DMS79 (cell line): ENCODE results near the gene PPIH.
"Not testable (repeated sequence)": the region's sequence is repeated elsewhere in the genome, so short reads cannot be mapped to it uniquely, and the experiment has no call there.

Source experiments
- DNase-seq: peaks from one replicate; lab custom pipeline; 2025; lab: John Stamatoyannopoulos, UW

The PPIH gene

DNA sequence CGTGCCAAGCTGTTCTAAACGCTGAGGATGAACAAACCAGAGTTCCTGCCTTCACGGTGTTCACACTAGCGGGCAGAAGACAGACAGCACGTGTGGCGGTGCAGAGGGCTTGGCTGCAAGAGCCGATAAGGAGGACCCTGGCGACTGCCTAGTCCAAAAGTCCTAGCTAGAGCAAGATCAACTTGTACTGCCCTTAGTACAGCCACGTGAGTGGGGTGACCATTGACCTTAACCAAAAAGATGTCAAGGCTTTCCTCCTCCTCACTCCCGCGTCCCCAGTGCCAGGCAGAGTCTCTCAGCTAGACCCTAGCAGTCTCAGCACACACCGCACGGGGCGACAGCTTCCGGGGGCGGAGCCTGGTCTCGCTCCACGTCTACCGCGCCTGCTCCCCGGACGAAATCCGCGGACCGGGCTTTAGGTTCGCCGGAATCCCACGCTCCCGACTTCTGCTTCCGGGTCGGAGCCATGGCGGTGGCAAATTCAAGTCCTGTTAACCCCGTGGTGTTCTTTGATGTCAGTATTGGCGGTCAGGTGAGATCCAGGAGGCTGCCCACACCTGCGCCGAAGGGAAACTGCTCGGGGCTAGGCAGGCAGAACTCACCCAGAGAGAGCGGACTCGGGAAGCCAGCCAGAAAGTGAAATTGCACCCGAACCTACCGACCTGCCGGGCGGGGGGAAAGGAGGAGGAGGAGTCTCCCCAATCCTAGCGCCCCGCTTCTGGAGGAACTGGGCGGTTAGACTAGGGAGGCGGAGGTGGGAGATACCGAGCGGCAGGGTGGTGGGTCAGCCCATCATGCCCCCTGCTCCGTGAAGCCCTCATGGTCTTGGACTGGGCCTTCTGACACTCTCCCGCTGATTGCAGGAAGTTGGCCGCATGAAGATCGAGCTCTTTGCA, at the start of gene PPIH:
Gene PPIH (plus strand): TSS at position 443 of the 896 bp plus-strand sequence. CDS start 24 bp downstream, at position 467.
- peak; percentile 94 for DNase-seq

DNA sequence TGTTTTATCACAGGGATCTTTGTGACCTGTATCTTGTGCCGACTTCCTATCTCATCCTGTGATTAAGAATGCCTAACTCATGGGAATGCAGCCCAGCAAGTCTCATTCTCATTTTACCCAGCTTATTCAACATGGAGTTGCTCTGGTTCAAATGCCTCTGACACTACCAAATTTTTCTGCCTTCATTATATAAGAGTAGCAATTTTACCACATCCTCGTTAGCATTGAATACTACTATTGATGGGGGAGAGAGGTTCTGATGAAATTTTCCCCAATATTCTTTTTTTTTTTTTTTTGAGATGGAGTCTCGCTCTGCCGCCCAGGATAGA, 44.5 kb upstream of the PPIH start:
- no peak for DNase-seq

DNA sequence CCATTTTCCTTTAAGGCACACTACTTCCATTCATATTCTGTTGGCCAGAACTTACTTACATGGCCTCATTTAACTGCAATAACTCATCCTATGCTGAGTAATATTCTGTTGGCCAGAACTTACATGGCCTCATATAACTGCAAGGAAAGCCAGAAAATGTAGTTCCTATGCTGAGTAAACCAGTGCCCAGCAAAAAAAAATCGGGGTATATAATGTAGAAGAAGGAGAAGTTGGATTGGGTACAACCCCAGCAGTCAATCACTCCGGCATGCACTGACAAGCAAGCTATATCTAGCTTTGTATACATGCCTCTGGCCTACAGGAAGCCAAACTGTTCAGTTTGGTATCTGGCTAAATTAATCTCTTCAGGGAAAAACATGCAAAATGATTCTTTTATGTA, 39.4 kb upstream of the PPIH start:
- DNase-seq, result no peak

DNA sequence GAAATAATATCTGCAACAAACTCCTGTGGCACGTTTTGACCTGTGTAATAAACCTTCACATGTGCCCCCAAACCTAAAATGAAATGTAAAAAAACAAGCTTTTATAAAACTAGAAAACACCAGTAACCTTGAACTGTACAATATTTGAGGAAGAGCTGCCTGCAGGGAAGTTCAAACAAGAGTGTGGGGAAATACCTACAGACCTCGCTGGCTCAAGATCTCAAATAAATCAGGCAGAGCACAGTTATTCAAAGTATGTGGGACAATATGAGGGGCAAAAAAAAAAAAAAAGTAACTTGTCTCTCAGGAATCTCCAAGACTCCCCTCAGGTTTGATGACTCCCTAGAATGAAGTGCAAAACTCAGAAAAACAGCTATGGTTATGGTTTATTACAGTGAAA, 37.9 kb upstream of the PPIH start:
- DNase-seq, result no peak

DNA sequence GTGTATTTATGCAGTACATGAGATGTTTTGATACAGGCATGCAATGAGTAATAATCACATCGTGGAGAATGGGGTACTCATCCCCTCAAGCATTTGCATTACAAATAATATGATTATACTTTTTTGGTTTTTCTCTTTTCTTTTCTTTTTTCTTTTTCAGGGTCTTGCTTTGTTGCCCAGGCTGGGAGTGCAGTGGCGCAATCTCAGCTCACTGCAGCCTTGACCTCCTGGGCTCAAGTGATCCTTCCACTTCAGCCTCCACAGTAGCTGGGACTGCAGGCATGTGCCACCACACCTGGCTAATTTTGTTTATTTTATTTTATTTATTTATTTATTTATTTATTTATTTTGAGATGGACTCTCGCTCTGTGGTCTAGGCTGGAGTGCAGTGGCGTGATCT, 37.0 kb upstream of the PPIH start:
- DNase-seq, result not testable (repeated sequence)

DNA sequence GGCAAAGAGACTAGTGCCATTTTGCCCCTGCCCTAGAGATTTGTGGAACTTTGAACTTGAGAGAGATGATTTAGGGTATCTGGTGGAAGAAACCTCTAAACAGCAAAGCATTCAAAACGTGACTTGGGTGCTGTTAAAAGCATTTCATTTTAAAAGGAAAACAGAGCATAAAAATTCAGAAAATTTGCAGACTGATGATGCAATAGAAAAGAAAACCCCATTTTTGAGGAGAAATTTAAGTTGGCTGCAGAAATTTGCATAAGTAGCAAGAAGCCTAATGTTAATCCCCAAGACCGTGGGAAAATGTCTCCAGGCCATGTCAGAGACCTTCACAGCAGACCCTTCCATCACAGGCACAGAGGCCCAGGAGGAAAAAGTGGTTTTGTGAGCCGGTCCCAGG, 31.0 kb upstream of the PPIH start:
- DNase-seq, result not testable (repeated sequence)

DNA sequence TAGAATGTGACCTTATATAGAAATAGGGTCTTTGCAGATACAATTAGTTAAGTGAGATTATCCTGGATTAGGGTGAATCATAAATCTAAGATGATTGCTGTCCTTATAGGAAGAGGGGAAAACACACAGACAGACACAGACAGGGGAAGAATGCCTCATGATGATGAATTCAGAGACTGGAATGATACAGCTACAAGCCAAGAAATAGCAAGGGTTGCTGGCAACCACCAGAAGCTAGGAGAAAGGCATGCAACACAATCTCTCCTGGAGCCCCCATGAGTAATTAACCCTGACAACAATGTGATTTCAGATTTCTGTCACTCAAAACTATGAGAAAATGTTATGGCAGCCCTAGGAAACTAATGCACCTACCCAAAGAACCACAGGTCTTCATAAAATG, 19.1 kb upstream of the PPIH start:
- DNase-seq, result no peak

DNA sequence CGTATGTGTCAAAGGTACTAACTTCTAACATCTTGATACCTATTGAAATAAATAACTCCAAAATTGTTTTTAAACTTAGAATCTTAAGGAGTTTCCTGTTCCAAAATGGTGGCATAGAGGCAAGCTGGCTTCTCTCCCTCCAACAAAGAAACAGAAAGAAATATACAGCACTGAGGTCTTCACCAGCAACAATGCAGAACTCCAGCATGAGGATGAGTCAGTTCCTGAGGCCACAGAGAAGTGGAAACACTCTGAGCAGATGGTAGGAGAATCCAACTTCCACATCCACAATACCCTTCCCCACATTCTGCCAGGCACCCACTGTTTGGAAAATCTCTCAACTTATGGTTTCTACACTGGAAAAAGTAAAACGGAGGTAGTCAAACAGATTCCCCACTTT, 12.2 kb upstream of the PPIH start:
- DNase-seq, result no peak

DNA sequence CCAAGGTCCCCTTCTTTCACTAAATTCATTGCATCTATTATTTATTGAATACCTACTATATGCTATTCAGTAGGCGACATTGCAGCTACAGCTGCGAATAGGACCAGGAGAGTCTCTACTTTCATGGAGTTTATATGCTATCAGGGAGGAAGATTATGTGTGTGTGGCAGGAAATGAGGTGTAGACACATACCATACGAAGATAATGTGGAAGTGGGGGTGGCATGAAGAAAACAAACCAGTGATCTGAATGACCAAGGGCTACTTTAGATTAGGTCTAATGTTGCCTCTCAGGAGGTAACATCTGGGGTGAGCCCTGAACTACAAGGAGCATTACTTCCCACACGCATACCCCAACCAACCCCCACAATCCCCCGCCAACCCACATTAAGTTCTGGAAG, 1.0 kb upstream of the PPIH start:
- no peak for DNase-seq

DNA sequence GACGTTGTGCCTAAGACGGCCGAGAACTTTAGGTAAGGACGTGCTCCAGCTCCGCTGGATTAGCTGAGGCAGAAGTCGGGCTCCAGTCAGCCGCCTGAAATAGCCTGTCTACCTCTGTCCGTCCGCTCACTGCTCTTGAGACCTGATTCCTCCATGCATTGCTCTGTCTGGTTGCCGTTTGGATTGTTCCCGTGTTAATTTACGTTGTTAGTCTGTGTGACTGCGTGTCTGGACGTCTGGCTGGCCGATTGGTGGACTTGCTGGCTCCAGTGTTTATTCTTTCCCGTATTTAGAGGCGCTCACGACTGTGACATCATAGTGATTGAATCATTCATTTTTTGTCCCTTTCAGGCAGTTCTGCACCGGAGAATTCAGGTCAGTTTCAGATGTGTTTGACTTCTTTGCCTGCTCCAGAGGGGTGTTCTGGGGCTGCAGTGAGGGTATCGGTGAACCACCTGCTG, 684 bp downstream of the PPIH start:
- peak; percentile 40 for DNase-seq

DNA sequence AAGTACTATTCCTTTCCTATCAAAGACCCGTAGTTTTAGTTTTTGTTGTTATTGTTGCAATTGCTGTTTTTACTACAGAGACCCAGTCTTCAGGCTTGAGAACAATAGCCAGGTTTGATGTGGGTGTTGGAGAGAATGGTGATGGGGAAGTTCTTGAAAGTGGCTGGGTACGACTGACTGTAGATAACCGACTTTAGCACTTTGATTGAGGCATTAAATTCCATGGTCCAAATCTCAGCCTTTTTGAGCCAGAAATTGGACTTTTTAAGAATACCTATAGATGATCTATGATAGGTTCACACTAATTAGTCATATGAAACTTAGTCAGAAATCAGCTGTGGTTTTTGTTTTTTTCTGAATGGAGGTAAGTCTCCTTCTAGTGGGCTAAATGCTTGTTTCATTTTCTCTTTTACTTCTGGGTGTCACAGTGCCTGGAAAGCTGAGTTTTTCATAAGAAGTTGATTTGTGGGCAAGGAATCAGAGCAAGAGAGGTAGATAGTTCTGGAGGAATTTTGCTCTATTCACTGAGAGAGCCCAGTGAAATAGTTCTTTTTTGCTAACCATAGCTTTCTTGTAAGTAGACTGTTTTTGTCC, 2.8 kb downstream of the PPIH start:
- no peak for DNase-seq

DNA sequence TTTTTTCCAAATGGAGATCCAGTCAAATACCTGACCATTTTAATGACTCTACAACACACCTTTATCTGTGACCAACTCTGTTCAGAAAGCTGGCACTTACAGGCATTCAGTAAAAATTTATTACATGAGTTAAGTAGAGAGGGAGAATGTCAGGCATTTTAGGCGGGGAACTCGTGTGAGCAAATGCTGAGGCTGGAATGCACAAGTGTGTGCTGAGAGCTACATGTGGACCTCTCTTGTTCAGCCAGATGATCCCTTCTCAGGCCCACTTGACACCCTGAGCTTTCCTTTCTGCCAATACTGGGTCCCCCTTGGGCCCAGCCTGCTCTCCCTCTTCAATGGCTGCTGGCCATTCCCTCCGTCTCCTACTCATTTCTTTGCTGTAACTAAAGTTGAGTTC, 11.7 kb downstream of the PPIH start:
- DNase-seq, result no peak

DNA sequence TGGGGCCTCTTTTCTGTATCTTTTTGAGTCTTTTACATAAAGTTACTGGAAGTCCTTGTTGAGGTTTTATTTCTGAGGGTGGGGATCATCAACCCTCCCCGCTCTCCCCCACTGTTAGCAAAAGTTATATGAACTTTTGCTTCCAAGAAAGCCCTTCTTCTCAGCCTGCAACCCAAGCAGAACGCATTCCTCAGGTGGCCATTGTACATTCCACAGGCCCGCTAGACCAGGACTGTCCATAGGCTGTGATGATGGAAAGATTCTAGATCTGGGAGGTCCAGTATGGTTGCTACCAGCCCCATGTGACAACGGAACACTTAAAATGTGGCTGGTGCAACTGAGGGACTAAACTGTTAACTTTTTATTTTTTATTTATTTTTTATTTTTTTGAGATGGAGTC, 12.2 kb downstream of the PPIH start:
- no peak for DNase-seq

DNA sequence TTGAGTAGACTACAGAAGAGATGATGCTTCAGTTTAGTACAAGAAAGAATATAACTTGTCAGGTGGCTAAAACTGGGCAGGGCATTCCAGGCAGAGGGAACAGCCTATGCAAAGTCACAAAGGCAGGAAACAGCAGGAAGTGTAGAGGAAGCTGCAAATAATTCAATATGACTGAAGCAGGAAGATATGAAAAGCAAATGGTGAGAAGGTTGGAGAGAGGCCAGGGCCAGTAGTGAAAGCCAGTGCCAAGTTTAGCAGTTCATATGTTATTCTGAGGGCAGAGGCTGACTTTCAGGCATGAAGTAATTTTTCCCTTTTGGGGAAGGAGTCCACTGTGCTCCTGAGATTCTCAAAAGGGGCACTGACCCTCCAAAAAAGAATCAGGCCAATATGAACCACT, 16.0 kb downstream of the PPIH start:
- DNase-seq, result no peak

DNA sequence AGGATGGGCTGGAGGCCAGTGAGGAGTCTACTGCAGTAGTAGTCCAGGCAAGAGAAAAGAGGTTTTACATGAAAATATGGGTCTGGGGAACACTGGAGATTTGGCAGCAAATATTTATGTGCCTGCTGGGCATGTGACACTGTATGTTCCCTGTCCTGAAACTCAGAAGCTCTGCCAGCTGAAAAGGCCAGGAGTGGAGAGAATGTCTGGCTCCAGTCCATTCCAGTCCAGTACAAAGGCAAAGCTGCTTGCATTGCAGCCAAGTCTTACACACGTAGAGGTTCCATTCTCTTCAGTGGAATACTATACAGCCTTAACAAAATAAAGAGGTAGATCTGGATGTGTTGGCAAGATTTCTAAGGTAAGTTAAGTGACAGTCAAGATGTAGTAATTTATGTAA, 16.5 kb downstream of the PPIH start:
- DNase-seq, result no peak

DNA sequence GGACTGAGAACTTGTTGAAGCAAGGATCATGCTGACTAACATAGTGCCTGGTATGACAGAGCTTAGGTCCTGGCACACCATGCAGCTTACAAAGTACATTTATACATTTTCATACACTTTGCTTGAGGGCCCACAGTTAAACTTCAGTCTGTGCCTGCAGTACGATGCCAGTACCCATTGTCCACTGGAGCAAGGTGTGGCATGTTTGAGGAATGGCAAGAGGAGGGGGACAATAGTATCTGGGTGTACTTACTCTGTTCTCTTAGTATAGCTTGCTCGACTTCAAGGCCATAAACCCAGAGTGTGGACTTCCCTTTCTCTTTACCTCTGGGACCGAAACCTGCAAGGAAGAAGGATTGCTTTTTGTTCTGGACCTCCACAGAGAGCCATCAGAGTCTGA, 17.2 kb downstream of the PPIH start:
- no peak for DNase-seq

DNA sequence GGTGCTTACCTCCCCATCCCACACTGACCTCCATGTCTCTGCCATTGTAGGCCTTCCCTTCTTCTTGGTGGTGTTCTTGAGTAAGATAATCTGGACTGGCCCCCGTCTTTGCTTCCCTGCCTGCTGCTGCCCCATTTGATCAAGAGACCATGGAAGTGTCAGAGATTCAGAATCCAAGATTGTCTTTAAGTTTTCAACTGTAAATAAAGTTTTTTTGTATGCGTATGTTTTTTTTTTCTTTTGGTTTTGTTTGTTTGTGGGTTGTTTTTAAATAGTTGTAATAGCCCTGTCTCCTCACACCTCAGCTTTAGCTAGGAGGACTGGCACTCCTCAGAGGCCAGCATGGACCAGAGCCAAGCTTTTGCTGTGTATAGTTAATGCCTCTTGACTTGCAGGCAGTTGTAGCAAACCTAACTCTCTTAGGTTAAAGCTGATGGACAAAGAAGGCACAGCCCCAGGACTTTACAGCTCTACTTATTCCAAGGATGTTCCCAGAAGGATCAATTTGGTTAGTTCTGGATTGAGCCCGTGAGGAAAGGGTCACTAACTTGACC, 18.4 kb downstream of the PPIH start:
- DNase-seq, result no peak

DNA sequence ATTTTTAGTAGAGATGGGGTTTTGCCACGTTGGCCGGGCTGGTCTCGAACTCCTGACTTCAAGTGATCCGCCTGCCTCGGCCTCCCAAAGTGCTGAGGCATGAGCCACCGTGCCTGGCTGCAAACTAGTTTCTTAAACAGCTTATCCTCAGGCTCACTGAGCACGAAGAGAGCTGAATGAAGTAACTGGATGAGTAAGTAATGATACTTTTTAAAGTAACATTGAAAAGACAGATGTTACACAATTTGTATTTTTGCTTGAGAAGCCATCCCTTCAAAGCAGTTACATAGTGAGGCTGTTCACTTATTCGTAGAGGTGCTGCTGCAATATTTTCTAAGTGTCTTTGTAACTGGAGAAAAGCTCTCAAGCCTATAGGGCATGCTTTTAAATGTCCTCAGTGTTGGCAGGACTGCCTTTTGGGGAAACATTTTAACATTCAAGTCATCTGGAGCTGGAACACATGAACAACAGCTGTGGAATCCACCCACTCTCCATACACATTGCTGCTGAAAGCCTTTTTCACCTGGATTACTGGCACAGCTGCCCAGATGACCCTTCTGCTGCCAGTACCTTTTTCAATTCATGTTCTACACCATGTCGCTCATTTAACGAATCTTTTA, 21.3 kb downstream of the PPIH start:
- DNase-seq, result no peak

DNA sequence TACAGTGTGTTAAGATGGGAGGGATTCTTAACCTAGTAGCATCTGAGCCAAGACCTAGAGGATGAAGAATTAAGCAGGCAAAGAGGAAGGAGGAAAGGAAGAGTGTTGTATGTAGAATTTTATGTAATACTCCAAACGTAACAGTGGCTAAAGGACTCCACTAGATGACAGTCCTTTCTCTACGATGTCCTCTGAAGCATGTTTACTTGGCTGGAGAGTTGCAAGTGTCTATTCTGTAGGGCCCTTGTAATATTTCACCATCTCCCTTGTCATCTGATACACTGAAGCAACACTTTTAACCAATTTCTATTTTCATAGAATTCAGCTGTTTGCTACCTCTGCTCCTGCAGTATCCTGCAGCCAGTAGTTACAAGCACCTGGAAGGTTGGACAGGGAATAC, 21.8 kb downstream of the PPIH start:
- DNase-seq, result no peak

DNA sequence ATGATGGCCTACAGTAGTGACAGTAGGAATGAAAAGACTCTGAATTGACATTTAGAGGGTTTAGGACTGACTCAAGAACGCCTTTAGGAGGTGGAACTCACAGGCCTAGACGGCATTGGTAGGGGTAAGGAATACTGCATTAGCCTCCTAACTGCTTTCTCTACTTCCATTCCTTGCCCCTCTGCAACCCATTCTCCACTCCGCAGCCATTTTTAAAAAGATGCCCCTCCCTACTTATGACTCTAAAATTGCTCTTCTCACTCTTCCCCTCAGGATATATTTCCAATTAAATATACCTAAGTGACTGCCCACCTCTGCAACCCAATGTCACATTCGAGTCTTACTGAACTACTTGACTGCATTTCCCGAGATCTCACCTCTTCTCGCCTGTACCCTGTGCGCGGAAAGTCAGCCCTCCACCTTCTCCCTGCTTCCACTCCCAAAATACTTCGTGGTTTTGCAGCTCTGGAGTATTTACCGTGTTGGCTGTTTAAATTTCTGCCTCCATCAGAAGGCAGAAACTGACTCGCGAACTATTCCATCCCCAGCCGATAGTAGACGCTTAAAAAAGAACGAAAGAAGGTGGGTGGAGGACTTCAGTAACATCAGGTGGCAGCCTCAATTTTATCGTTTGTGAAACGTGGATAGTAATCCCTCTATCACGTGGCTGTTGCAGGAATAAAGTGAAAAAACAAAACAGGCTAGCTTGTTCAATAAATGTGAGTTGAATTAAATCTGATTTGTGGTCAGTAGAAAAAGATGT, 22.9 kb downstream of the PPIH start:
- DNase-seq, result no peak

DNA sequence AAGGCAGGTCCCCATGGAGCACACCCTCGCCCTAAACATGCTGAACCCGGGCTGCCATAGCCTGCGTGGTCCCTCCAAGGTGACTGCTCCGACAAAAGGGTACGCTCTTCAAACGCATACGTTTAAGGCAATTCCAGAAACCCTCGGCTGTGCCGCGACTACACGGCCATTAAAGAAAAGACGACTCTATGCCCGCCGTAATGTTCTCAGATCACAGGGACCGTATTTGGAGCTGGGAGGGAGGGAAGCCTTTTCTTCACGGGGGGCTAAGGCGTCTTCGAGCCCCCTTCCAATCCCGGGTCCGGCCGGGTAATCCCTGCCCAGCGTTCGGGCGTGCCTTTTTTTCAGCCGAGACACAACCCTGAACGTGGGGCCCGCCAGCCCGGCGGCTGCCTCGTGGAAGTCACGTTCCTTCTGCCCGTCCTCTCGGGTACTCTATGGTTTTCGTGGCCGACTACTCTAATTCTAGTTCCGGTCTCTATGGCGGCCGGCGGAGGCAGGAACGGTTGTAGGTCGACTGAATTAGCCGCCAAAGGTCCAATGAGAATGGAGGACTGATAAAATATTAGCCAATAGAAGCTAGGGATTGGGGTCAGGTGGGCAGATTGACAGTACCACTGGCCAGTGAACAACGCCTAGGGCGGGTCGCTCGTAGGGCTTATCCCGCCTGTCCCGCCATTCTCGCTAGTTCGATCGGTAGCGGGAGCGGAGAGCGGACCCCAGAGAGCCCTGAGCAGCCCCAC, 23.7 kb downstream of the PPIH start, which contains the start of gene YBX1:
Gene YBX1 (plus strand): TSS at position 678 of the 743 bp plus-strand sequence. CDS start 148 bp downstream, outside the sequence.
- peak; percentile 97 for DNase-seq

DNA sequence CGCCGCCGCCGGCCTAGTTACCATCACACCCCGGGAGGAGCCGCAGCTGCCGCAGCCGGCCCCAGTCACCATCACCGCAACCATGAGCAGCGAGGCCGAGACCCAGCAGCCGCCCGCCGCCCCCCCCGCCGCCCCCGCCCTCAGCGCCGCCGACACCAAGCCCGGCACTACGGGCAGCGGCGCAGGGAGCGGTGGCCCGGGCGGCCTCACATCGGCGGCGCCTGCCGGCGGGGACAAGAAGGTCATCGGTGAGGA, 24.2 kb downstream of the PPIH start:
- DNase-seq, result not testable (repeated sequence)
